ENCODE data around the gene TMEM184A. TPM values are rescaled to one million over a fixed set of nuclear protein-coding genes. Genes with fewer than 3 reads are reported as not detected.
A peak's percentile ranks its signal among the peaks of the same experiment; 100 is the strongest.

The TMEM184A gene
- total and polyA plus RNA-seq, 2 donors (not counting 1 experiment from before 2014, with no cell fraction given), result not detected

GRCh38 chr7:1511444-1512422 lies 44.3 kb downstream of the TMEM184A start:
- Mint-ChIP-seq H3K27me3 (no peaks in the 10 kb centered on the region), H3K9me3 (ENCODE audit: insufficient read depth) (no peaks in the 10 kb centered on the region), H3K4me1 (peaks cover 44% of the 10 kb centered on the region), H3K27ac (peak overlapping the region; percentile 26), H3K4me3 (no peak overlapping the region)
- ATAC-seq (ENCODE audit: low read depth) (no peak), DNase-seq (no peak)
- Histone ChIP-seq H3K9ac (ENCODE audit: low read length) (no peak overlapping the region), H3K4me2 (replicated peaks; ENCODE audit: low read depth, low read length, poor library complexity, severe bottlenecking) (peak overlapping the region; percentile 92), H3K4me1 (ENCODE audit: control insufficient read depth in 2 of 2, insufficient read depth in 2 of 2, low read length in 2 of 2) (peaks cover 39 to 49% of the 10 kb centered on the region in 2 donors), H4K20me1 (ENCODE audit: control insufficient read depth, insufficient read depth, low read length, poor library complexity, severe bottlenecking) (no peaks in the 10 kb centered on the region), H3K27me3 (replicated peaks in 1 of 4; ENCODE audit: control extremely low read depth in 1 of 4, control insufficient read depth in 3 of 4, insufficient read depth in 4 of 4, low read length in 3 of 4) (no peaks in the 10 kb centered on the region), H3K79me2 (ENCODE audit: control insufficient read depth, insufficient read depth, low read length) (no peaks in the 10 kb centered on the region), H3K4me3 (ENCODE audit: control extremely low read depth in 1 of 5, extremely low read depth in 1 of 5, insufficient read depth in 1 of 5, low read depth in 2 of 5, low read length in 4 of 5) (no peak overlapping the region), H2AFZ (ENCODE audit: insufficient read depth, low read depth, low read length, poor library complexity, severe bottlenecking) (peak overlapping the region; percentile 75), H3K9me3 (ENCODE audit: control extremely low read depth in 1 of 3, control insufficient read depth in 2 of 3, insufficient read depth in 1 of 3, low read length in 2 of 3) (peaks cover 0 to 3% (median 0%) of the 10 kb centered on the region in 3 donors), H3K36me3 (replicated peaks in 1 of 2; ENCODE audit: control extremely low read depth in 1 of 2, control insufficient read depth in 1 of 2, extremely low read depth in 1 of 2, insufficient read depth in 2 of 2, low read length in 1 of 2) (no peaks in the 10 kb centered on the region), H3K27ac (ENCODE audit: low read length in 2 of 2) (peak overlapping the region in 1 of 2 donors; percentile 26)
- POLR2A ChIA-PET, result no interaction called here
- intact Hi-C loops (cut with micrococcal nuclease), result loop anchor here (2.0 kb wide), 1 partner anchor 19 kb away; the partner anchor contains the start of gene MAFK
- TF ChIP-seq CTCF (IDR thresholded peaks at IDR 0.05) (no peak), EZH2 (IDR thresholded peaks at IDR 0.05; ENCODE audit: borderline replicate concordance, insufficient read depth, low read depth, low read length, poor library complexity, severe bottlenecking) (no peak)
- 62% methylated on average over 27 of the region's 30 CpGs for WGBS (ENCODE audit: insufficient coverage)
- CTCF ChIA-PET, result interaction anchor here (0.7 kb wide), 1 partner anchor 20 kb away, joined by 3 read pairs; no protein-coding TSS in a partner anchor

- Mint-ChIP-seq H3K4me3 (peak overlapping the region; percentile 13), H3K4me1 (peaks cover 51% of the 10 kb centered on the region), H3K27me3 (no peaks in the 10 kb centered on the region), H3K9me3 (ENCODE audit: insufficient read depth) (no peaks in the 10 kb centered on the region), H3K27ac (peak overlapping the region; percentile 41)
- Histone ChIP-seq H3K9me3 (ENCODE audit: control extremely low read depth in 1 of 3, control insufficient read depth in 2 of 3, insufficient read depth in 1 of 3, low read length in 2 of 3) (peaks cover 0 to 3% (median 0%) of the 10 kb centered on the region in 3 donors), H3K4me2 (replicated peaks; ENCODE audit: low read depth, low read length, poor library complexity, severe bottlenecking) (peak overlapping the region; percentile 92), H3K9ac (ENCODE audit: low read length) (peak overlapping the region; percentile 8), H3K79me2 (ENCODE audit: control insufficient read depth, insufficient read depth, low read length) (no peaks in the 10 kb centered on the region), H3K4me3 (ENCODE audit: control extremely low read depth in 1 of 5, extremely low read depth in 1 of 5, insufficient read depth in 1 of 5, low read depth in 2 of 5, low read length in 4 of 5) (peak overlapping the region in 1 of 5 experiments; percentile 6), H3K4me1 (ENCODE audit: control insufficient read depth in 2 of 2, insufficient read depth in 2 of 2, low read length in 2 of 2) (peaks cover 45 to 56% of the 10 kb centered on the region in 2 donors), H3K27me3 (replicated peaks in 1 of 4; ENCODE audit: control extremely low read depth in 1 of 4, control insufficient read depth in 3 of 4, insufficient read depth in 4 of 4, low read length in 3 of 4) (no peaks in the 10 kb centered on the region), H2AFZ (ENCODE audit: insufficient read depth, low read depth, low read length, poor library complexity, severe bottlenecking) (peak overlapping the region; percentile 75), H4K20me1 (ENCODE audit: control insufficient read depth, insufficient read depth, low read length, poor library complexity, severe bottlenecking) (no peaks in the 10 kb centered on the region), H3K27ac (ENCODE audit: low read length in 2 of 2) (peak overlapping the region in 1 of 2 donors; percentile 26), H3K36me3 (replicated peaks in 1 of 2; ENCODE audit: control extremely low read depth in 1 of 2, control insufficient read depth in 1 of 2, extremely low read depth in 1 of 2, insufficient read depth in 2 of 2, low read length in 1 of 2) (no peaks in the 10 kb centered on the region)
- TF ChIP-seq CTCF (IDR thresholded peaks at IDR 0.05) (no peak), EZH2 (IDR thresholded peaks at IDR 0.05; ENCODE audit: borderline replicate concordance, insufficient read depth, low read depth, low read length, poor library complexity, severe bottlenecking) (no peak)
- intact Hi-C loops (cut with micrococcal nuclease), result no loop called here
- ChIA-PET CTCF (interaction anchor here (0.5 to 1.0 kb wide), 2 partner anchors 46 to 889 kb away, joined by 3 to 8 read pairs; no protein-coding TSS in a partner anchor), POLR2A (no interaction called here)
- ATAC-seq (ENCODE audit: low read depth) (no peak), DNase-seq (peak; percentile 37)
- 9% methylated on average over 15 of the region's 16 CpGs for WGBS (ENCODE audit: insufficient coverage)
Measured at GRCh38 chr7:1510780-1511154, 45.2 kb downstream of the TMEM184A start.

Data from B cell (primary cell).